Dendritic cell treated with granulocyte-macrophage colony-stimulating factor and Interleukin-4, amounts not matched to agents 40 ng/mL and 50 ng/mL, for 4 days (primary cell): Measurements from ENCODE around the gene HOXA6.

Experiments used
- H3K27ac Mint-ChIP-seq: one replicate; pipeline ENCODE4 v1.8.0; 2022; ENCODE audit warnings: mild to moderate bottlenecking, mixed read lengths
- H3K27me3 Mint-ChIP-seq: one replicate; pipeline ENCODE4 v1.8.0; 2022; ENCODE audit warnings: mild to moderate bottlenecking, mixed read lengths
- H3K36me3 Mint-ChIP-seq: one replicate; pipeline ENCODE4 v1.8.0; 2022; ENCODE audit warnings: low read depth, mixed read lengths
- H3K4me1 Mint-ChIP-seq: one replicate; pipeline ENCODE4 v1.8.0; 2022; ENCODE audit warnings: low read depth, mixed read lengths
- H3K4me3 Mint-ChIP-seq: one replicate; pipeline ENCODE4 v1.8.0; 2022; ENCODE audit warnings: mild to moderate bottlenecking, moderate library complexity, mixed read lengths
- H3K9me3 Mint-ChIP-seq: one replicate; pipeline ENCODE4 v1.8.0; 2022; ENCODE audit warnings: mixed read lengths
- intact Hi-C: fragments of 100-400 bp; cut with micrococcal nuclease; formaldehyde crosslinking; loops from one replicate; pipeline ENCODE4 v1.15.0; 2022

The HOXA6 gene

DNA sequence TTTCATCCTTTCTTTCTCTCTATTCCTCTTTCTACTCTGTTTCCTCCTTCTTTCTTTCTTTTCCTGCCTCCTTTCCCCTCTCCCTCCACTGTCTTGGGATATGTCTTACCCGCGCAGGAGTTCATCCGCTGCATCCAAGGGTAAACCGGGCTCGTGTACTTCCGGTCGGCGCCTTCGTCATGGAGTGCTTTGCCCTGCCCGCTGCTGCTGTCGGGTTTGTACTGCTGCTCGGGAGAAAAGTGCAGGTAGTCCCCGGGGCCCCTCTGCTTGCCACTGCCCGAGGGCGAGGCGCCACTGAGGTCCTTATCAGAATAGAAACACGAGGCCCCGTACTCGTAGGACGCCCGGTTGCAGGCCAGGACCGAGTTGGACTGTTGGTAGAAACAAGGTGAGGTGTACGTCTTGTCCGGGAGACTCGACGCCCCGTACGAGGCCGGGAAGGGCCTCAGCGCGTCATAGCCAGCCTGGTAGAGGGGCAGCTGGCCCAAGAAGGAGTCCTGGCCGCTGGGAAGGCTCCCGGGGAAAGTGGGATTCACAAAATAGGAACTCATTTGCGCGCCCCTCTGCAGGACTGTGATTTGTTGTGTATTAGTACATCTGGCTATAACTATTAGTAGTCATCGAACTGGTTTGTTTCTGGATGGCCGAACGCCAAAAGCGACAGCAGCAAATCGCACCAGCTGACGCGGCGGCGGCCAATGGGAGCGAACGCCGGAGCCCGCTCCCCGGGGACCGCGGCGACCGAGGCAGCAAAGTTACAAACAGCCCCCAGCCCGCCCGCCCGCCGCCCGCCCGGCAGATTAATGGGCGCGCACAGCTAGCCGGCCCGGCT is at the start of gene HOXA6:
Gene HOXA6, minus strand, starts transcription at position 576 of the 832 bp plus-strand sequence. Its CDS starts 25 bp downstream, at position 551.
- Mint-ChIP-seq H3K9me3 (no peaks in the 10 kb centered on the region), H3K4me1 (peaks cover 47% of the 10 kb centered on the region), H3K4me3 (peak within 1 kb of the TSS; percentile 70), H3K36me3 (no peaks in the 10 kb centered on the region), H3K27ac (no peak within 1 kb of the TSS), H3K27me3 (peaks cover 88% of the 10 kb centered on the region)
- intact Hi-C loops: loop anchor here (5.0 kb wide), 1 partner anchor 285 kb away; the partner anchor contains the start of gene SKAP2

DNA sequence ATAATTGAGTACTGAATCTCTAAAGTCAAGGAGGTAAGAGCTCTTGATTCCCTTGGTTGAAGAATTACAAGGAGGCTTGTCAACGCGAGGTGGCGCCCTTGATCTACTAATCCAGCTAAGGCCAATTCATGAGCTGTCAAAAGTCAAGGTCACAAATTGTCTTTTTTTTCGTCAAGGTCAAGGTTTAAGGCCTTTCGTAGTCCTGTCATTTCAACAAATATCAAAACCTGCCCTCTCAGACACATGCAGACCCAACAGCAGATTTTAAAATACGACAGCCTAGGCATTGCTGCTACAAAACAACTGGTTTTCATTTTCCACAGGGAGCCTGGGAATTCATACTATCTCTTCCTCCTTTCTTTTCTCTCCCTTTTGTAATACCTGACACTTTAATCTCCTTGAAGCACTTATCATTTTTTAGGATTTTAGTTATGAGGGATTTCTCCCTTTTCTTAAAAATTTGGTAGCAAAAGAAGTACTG is 48.8 kb upstream of the HOXA6 start:
- no peaks in the 10 kb centered on the region for H3K9me3 Mint-ChIP-seq
- peaks cover 48% of the 10 kb centered on the region for H3K4me1 Mint-ChIP-seq
- peaks cover 81% of the 10 kb centered on the region for H3K27me3 Mint-ChIP-seq
- H3K27ac Mint-ChIP-seq: no peak overlapping the region
- no peaks in the 10 kb centered on the region for H3K36me3 Mint-ChIP-seq
- intact Hi-C loops: loop anchor here (1.0 to 5.0 kb wide), 4 partner anchors 380 to 826 kb away; no protein-coding TSS in a partner anchor
- no peak overlapping the region for H3K4me3 Mint-ChIP-seq

GRCh38 chr7:27194686-27195379 is 47.3 kb upstream of the HOXA6 start:
- H3K9me3 Mint-ChIP-seq: no peaks in the 10 kb centered on the region
- peaks cover 83% of the 10 kb centered on the region for H3K27me3 Mint-ChIP-seq
- no peak overlapping the region for H3K4me3 Mint-ChIP-seq
- intact Hi-C loops: loop anchor here (5.0 kb wide), 3 partner anchors 577 to 892 kb away; no protein-coding TSS in a partner anchor
- H3K27ac Mint-ChIP-seq: no peak overlapping the region
- H3K36me3 Mint-ChIP-seq: no peaks in the 10 kb centered on the region
- H3K4me1 Mint-ChIP-seq: peaks cover 38% of the 10 kb centered on the region

- Mint-ChIP-seq H3K27ac (no peak overlapping the region), H3K36me3 (no peaks in the 10 kb centered on the region), H3K4me3 (no peak overlapping the region), H3K9me3 (no peaks in the 10 kb centered on the region), H3K4me1 (peaks cover 40% of the 10 kb centered on the region), H3K27me3 (peaks cover 86% of the 10 kb centered on the region)
- intact Hi-C loops: loop anchor here (5.0 kb wide), 1 partner anchor 893 kb away; no protein-coding TSS in a partner anchor
These were observed 46.4 kb upstream of the HOXA6 start for GRCh38 chr7:27194002-27194352.

DNA sequence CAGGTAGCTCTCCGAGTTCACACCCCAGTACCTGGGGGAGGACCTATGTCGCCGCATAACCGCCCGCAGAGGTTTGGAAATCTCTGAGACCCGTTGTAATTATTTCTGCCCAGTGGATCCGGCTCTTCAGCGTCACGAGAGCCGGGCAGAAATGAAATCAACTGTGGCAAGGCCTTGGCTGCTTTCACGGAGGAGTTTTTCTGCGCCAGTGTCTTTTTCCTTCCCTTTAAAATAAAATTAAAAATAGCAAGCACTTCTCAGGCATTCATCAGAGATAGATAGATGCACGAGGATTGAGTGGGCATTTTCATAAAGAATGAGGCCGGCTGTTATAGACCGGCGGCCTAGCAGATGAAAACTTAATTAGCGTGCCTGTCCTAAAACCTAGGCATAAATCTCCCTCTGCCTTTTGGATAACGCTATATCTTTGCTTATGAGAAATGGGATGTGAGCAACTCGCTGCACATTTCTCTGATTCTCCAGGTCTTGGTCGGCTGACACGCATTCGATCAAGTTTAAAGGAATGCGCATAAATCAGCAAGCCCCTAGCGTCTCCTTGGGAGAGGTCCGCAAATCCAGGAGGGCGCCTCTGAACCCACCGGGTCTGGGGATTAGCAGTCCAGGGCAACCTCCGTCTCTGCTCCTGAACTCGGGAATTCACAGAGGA is 45.9 kb upstream of the HOXA6 start:
- Mint-ChIP-seq H3K27me3 (peaks cover 86% of the 10 kb centered on the region), H3K4me3 (no peak overlapping the region), H3K9me3 (no peaks in the 10 kb centered on the region), H3K36me3 (no peaks in the 10 kb centered on the region), H3K4me1 (peaks cover 40% of the 10 kb centered on the region), H3K27ac (no peak overlapping the region)
- intact Hi-C loops: loop anchor here (5.0 kb wide), 1 partner anchor 894 kb away; no protein-coding TSS in a partner anchor

DNA sequence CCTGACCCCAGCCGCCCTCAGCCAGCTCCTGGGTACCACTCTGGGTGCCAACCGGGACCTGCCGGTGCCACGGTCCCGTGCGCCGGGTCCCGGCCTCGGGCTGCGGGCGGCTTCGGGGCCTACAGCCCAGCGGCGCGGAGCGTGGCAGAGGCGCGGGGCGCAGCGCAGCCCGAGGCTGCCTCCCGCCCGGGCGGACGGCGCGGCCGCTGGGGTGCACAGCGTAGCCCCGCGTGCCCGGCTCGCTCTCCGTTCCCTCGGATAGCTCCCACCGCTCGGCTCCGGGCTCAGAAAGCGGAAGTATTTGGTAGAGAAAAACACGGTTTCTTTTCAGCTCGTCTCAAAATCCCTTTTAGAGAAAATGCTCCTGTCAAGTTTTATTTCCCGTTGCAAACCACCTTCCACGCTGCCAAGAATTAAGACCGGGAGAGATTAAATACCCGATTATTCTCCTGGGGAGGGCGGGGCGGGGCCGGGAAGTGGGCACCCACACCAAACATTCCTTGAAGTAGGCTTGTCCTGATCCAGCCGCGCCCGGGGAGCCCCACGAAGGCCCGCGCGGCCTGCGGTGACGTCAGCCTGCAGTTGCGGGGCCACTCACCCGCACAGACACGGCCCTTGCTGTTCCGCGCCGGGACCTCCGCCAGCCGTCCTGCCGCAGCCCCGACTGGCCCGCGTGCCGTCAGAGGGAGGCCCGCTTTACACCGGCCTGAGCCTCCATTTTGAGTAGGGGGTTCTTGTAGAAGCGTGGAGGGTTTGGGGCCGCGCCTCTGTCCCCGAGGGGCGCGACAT is 45.2 kb upstream of the HOXA6 start:
- Mint-ChIP-seq H3K27me3 (peaks cover 86% of the 10 kb centered on the region), H3K4me3 (peak overlapping the region; percentile 63), H3K4me1 (peaks cover 40% of the 10 kb centered on the region), H3K36me3 (no peaks in the 10 kb centered on the region), H3K27ac (no peak overlapping the region), H3K9me3 (no peaks in the 10 kb centered on the region)
- intact Hi-C loops: loop anchor here (5.0 kb wide), 1 partner anchor 895 kb away; no protein-coding TSS in a partner anchor

DNA sequence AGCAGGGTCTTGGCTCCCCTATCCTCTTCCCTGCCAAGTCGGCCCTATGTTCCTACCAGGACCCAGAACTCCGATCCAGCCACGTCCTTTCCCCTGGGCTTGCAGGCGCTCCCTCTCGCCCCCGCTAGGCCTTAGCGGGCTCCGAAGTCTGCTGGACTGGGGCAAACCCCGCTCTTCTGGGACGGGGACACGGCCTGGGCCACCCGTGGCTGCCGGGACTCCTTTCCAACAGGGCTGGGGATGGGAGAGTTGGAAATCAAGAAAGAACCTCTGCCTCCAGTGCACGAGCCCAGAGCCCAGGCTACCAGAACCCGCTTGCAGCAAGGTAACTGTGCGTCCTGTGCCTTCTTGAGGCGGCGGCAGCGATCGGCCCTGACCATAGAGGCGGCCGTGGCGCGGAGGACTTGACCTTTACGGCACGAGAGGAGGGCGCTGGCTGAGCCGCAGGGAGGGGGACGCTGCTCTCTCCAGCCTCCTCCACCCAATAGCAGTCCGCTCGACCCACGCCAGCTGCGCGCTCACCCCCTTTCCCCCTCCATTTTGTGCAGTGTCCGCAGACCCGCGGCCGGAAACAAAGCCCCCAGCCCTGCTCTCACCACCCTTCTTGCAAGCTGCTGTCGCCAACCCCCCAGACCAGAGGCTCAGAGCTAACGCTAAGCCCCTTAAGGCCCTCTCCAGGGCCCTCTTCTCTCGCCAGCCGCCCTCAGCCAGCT is 44.4 kb upstream of the HOXA6 start:
- H3K4me1 Mint-ChIP-seq: peaks cover 39% of the 10 kb centered on the region
- no peak overlapping the region for H3K27ac Mint-ChIP-seq
- peak overlapping the region; percentile 63 for H3K4me3 Mint-ChIP-seq
- peaks cover 89% of the 10 kb centered on the region for H3K27me3 Mint-ChIP-seq
- intact Hi-C loops: loop anchor here (5.0 kb wide), 1 partner anchor 895 kb away; no protein-coding TSS in a partner anchor
- no peaks in the 10 kb centered on the region for H3K36me3 Mint-ChIP-seq
- no peaks in the 10 kb centered on the region for H3K9me3 Mint-ChIP-seq

DNA sequence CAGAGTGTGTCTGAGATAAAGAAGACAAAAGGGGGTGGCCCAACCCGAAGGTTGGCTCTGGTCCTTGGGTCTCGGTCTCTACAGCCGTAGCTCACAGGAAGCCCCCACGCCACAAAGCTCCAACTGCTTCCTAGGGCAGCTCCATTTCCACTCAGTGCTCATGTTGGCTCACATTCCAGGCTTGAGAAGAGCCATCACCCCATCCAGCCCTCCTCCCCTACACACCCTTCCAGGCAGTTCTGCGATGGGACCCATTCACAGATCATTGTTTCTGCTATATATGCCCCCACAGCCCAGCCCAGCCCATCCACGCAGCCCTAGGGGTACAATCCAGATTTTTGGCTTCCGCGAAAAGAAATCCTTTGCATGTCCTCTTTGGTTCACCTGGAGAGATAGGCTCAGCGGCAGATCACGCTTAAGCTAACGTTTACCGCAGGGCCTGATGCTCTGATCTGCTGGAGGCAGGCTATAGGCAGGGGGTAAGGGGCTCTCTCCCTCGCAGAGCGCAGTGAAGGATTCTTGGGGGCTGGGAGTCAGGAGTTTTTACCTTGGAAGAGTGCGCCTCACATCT is 43.7 kb upstream of the HOXA6 start:
- Mint-ChIP-seq H3K4me1 (peaks cover 42% of the 10 kb centered on the region), H3K27ac (no peak overlapping the region), H3K9me3 (no peaks in the 10 kb centered on the region), H3K27me3 (peaks cover 90% of the 10 kb centered on the region), H3K36me3 (no peaks in the 10 kb centered on the region), H3K4me3 (no peak overlapping the region)
- intact Hi-C loops: loop anchor here (5.0 kb wide), 1 partner anchor 896 kb away; no protein-coding TSS in a partner anchor

DNA sequence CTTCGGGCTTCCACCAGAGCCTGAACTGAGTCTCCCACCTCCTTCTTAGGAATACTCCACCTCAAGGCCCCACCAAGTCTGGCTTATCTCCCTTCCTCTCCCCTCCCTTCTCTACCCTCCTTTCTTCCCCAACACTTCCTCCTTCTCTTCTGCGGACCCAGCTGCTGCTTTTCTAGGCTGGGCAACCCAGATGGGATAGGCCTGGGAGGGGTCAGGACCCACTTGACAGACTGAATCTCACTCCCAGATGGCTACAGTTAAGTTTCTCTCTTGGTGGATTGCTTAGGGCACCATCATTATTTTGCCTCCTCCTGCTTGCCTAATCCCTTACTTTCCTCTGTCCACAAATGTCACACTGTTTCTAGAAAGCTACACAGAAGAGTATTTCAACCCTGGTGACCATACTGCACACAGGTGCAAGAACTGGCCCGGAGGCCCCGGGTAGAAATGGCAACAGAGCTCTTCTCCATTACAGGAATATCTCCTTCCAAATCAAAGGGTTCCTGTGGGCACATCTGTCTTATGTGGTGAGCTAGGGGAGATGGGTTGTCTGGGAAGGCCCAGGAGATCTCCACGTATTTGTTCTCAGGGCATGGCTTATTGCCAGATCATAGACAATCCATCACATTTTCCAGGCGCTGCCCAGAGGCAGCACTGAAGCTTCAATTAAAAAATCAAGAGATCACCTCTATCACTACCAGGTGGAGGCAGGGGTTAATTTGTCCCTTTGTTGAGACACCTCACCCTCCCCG is 42.6 kb upstream of the HOXA6 start:
- Mint-ChIP-seq H3K27me3 (peaks cover 95% of the 10 kb centered on the region), H3K27ac (no peak overlapping the region), H3K4me1 (peaks cover 52% of the 10 kb centered on the region), H3K9me3 (no peaks in the 10 kb centered on the region), H3K36me3 (no peaks in the 10 kb centered on the region), H3K4me3 (no peak overlapping the region)
- intact Hi-C loops: loop anchor here (5.0 kb wide), 1 partner anchor 897 kb away; no protein-coding TSS in a partner anchor

DNA sequence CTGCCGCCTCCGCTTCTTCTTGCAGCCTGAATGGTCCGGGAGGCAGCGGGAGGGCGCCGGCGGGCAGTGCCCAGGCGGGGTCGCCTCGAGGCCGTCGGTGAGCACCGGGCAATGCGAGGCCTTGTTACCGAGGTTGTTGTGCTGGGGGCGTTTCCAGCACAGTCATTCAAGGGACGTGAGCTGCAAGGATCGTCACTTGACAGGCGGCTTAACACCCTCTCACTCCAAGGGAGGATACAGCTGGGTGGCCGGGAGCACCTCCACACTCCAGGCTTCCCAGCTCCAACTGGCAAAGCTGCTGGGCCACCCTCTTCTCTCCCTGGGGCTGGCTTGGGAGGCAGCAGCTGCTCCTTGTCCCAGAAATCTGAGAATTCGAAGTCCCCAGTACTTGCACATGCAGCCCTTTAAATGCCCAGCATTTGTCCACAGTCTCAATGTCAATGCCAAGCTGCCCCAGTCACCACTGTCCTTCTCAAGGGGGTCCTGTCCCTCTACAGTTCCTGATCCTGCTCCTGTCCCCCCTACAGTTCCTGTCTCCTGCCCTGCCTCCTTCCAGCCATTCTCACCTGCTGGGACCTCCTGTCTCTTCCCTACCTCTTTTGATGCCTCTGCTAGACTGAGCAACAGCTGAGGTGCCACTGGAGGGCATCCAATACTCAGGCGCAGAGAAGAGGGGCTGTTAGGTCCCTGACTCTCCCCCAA is 41.9 kb upstream of the HOXA6 start:
- no peaks in the 10 kb centered on the region for H3K36me3 Mint-ChIP-seq
- H3K27me3 Mint-ChIP-seq: peaks cover 95% of the 10 kb centered on the region
- intact Hi-C loops: no loop called here
- no peaks in the 10 kb centered on the region for H3K9me3 Mint-ChIP-seq
- peak overlapping the region; percentile 74 for H3K4me3 Mint-ChIP-seq
- H3K4me1 Mint-ChIP-seq: peaks cover 60% of the 10 kb centered on the region
- H3K27ac Mint-ChIP-seq: peak overlapping the region; percentile 21
